Prostate gland (tissue), 2 donors: ENCODE results near the gene NDUFV2.

Source experiments
- POLR2A ChIP-seq: fragments of 450-650 bp; IDR thresholded peaks from one replicate; pipeline ENCODE4 v1.6.1; 2016; ENCODE audit warnings: antibody characterized with exemption, mild to moderate bottlenecking
- POLR2AphosphoS5 ChIP-seq: sonication (generic); formaldehyde crosslinking; IDR thresholded peaks from one replicate; pipeline ENCODE4 v1.6.1; 2017; ENCODE audit warnings: antibody characterized with exemption
- TF ChIP-seq, protein P1 (sequence below), 4 experiments: fragments of 200-600 bp in 2 of 4; fragments of 450-650 bp in 2 of 4; sonication (generic) in 2 of 4; IDR thresholded peaks; 1 replicate in 3 of 4; 2 replicates in 1 of 4; pipeline ENCODE4 v1.5.1; 2016 to 2019; ENCODE audit warnings: antibody characterized with exemption in 4 of 4, mild to moderate bottlenecking in 2 of 4, moderate library complexity in 2 of 4

DNA sequence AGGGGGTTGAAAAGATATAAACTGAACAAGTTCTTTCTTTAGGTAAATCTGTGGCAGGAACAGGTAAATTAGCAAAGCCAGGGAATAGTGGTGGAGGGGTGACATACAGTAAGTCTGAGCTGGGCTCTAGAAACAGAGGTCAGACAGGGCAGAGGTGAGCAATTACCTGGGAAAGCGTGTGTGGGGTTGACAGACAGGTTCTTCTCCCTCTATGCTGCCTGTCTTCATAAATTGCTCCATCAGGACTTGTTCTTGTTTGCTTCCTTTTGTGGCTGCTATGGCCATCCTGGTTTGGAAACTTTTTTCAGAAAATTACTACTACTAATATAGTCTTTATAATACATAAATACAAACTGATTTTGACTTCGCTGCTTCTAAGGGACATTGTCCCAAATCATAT is 30.7 kb downstream of the NDUFV2 start:
- TF ChIP-seq, protein P1, sequence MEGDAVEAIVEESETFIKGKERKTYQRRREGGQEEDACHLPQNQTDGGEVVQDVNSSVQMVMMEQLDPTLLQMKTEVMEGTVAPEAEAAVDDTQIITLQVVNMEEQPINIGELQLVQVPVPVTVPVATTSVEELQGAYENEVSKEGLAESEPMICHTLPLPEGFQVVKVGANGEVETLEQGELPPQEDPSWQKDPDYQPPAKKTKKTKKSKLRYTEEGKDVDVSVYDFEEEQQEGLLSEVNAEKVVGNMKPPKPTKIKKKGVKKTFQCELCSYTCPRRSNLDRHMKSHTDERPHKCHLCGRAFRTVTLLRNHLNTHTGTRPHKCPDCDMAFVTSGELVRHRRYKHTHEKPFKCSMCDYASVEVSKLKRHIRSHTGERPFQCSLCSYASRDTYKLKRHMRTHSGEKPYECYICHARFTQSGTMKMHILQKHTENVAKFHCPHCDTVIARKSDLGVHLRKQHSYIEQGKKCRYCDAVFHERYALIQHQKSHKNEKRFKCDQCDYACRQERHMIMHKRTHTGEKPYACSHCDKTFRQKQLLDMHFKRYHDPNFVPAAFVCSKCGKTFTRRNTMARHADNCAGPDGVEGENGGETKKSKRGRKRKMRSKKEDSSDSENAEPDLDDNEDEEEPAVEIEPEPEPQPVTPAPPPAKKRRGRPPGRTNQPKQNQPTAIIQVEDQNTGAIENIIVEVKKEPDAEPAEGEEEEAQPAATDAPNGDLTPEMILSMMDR (IDR thresholded peaks at IDR 0.05), result no peak
- TF ChIP-seq POLR2AphosphoS5 (peak; percentile 5), POLR2A (no peak)
